DMS114 treated with DMSO at 0.1 percent for 48 hours (cell line): ENCODE results near the gene SCD5.

Experiments used
- DNase-seq: peaks from one replicate; lab custom pipeline; 2025; ENCODE audit not compliant: unreplicated experiment; lab: John Stamatoyannopoulos, UW

The SCD5 gene

GRCh38 chr4:82797405-82798111 is 1.0 kb downstream of the SCD5 start:
- DNase-seq: no peak

- no peak for DNase-seq
Observed at GRCh38 chr4:82797040-82797404, 1.6 kb downstream of the SCD5 start.

- DNase-seq: no peak
Observed at GRCh38 chr4:82792912-82793649, 5.5 kb downstream of the SCD5 start.

GRCh38 chr4:82791179-82791578 is 7.4 kb downstream of the SCD5 start:
- DNase-seq: no peak

GRCh38 chr4:82790060-82790660 is 8.4 kb downstream of the SCD5 start:
- DNase-seq: no peak

GRCh38 chr4:82789025-82789776 is 9.4 kb downstream of the SCD5 start:
- DNase-seq: no peak

- DNase-seq: no peak
Observed at GRCh38 chr4:82787342-82787741, 11.3 kb downstream of the SCD5 start.

- no peak for DNase-seq
Observed at GRCh38 chr4:82786828-82787227, 11.8 kb downstream of the SCD5 start.

GRCh38 chr4:82785611-82786400 is 12.8 kb downstream of the SCD5 start:
- no peak for DNase-seq

GRCh38 chr4:82784681-82785610 is 13.7 kb downstream of the SCD5 start:
- no peak for DNase-seq

GRCh38 chr4:82782626-82783345 is 15.8 kb downstream of the SCD5 start:
- no peak for DNase-seq

- no peak for DNase-seq
Observed at GRCh38 chr4:82780752-82781231, 17.8 kb downstream of the SCD5 start.

GRCh38 chr4:82780170-82780751 is 18.3 kb downstream of the SCD5 start:
- no peak for DNase-seq

- no peak for DNase-seq
Observed at GRCh38 chr4:82779032-82779431, 19.6 kb downstream of the SCD5 start.

GRCh38 chr4:82777857-82778525 is 20.6 kb downstream of the SCD5 start:
- no peak for DNase-seq

- no peak for DNase-seq
Observed at GRCh38 chr4:82776925-82777542, 21.6 kb downstream of the SCD5 start.

GRCh38 chr4:82775243-82775642 is 23.4 kb downstream of the SCD5 start:
- DNase-seq: no peak
